GM12878 (cell line): Measurements from ENCODE around the gene AURKAIP1. TPM values are rescaled to one million over a fixed set of nuclear protein-coding genes. Genes with fewer than 3 reads are reported as not detected.

Experiments used
- ATAC-seq: fragments of 200-7000 bp; cut with Tn5 transposase; 3 replicates; pipeline ENCODE4 v1.9.1; 2020; ENCODE audit warnings: mild to moderate bottlenecking, moderate library complexity
- BruUV-seq: library from RNA; stranded (reverse); fragments of 400-500 nt; replicated peaks from 2 replicates; lab custom pipeline; 2021; lab: Mats Ljungman, UMichigan
- CTCF ChIA-PET: fragments of 300-600 bp; sonication (Branson Sonifier 250); formaldehyde crosslinking; extraction: SDS; loops from one replicate; lab custom pipeline; 2021; ENCODE audit warnings: inconsistent platforms; lab: Yijun Ruan, JAX
- POLR2A ChIA-PET: fragments of 350-600 bp; formaldehyde crosslinking; extraction: SDS; loops from one replicate; lab custom pipeline; 2021; ENCODE audit warnings: inconsistent platforms; lab: Charles Lee
- RAD21 ChIA-PET: fragments of 300-600 bp; sonication (Branson Sonifier 250); formaldehyde crosslinking; loops from one replicate; lab custom pipeline; 2023; ENCODE audit warnings: antibody characterized with exemption; ENCODE audit not compliant: unreplicated experiment; lab: Charles Lee
- SMC1A ChIA-PET: fragments of 300-600 bp; sonication (Branson Sonifier 250); formaldehyde crosslinking; loops from one replicate; lab custom pipeline; 2023; ENCODE audit not compliant: unreplicated experiment, uncharacterized antibody; lab: Charles Lee
- DNase-seq: peaks from one replicate; pipeline ENCODE4 v3.0.0-alpha.2; 2011; ENCODE audit warnings: low read depth, low spot score
- FAIRE-seq: peaks from 3 replicates; lab custom pipeline; 2011; peaks lifted over from hg19 to GRCh38; lab: Jason Lieb, UNC
- H2AFZ ChIP-seq: 2 replicates; pipeline ENCODE4 v1.6.0; 2011; ENCODE audit warnings: low read depth, low read length, control low read depth; ENCODE audit not compliant: control insufficient read depth
- H3K27ac ChIP-seq: 2 replicates; pipeline ENCODE4 v1.5.1; 2011; ENCODE audit warnings: control low read depth; ENCODE audit not compliant: control insufficient read depth, insufficient read depth
- H3K27me3 ChIP-seq, 2 experiments: replicated peaks in 1 of 2; 2 replicates each; pipeline versions ENCODE4 v1.6.0 to v1.6.1; 2011; ENCODE audit warnings: low read length in 1 of 2; ENCODE audit not compliant: control insufficient read depth in 2 of 2, insufficient read depth in 2 of 2
- H3K36me3 ChIP-seq, 2 experiments: 2 replicates each; pipeline ENCODE4 v1.5.1; 2011; ENCODE audit warnings: low read length in 1 of 2; ENCODE audit not compliant: control insufficient read depth in 2 of 2, insufficient read depth in 2 of 2
- H3K4me1 ChIP-seq: 2 replicates; pipeline ENCODE4 v1.6.1; 2011; ENCODE audit warnings: mild to moderate bottlenecking, low read length, moderate library complexity, mixed read lengths; ENCODE audit not compliant: control insufficient read depth, insufficient read depth
- H3K4me2 ChIP-seq: 2 replicates; pipeline ENCODE4 v1.6.0; 2011; ENCODE audit warnings: control low read depth; ENCODE audit not compliant: control insufficient read depth, insufficient read depth
- H3K4me3 ChIP-seq: fragments of 200-600 bp; sonication (generic); 2 replicates; pipeline ENCODE4 v1.5.1; 2016
- H3K79me2 ChIP-seq: 2 replicates; pipeline ENCODE4 v1.6.0; 2011; ENCODE audit warnings: low read length; ENCODE audit not compliant: control insufficient read depth, insufficient read depth
- H3K9ac ChIP-seq: 2 replicates; pipeline ENCODE4 v1.8.0; 2011; ENCODE audit warnings: low read length, control low read depth, mixed read lengths; ENCODE audit not compliant: control insufficient read depth, insufficient read depth
- H3K9me3 ChIP-seq: replicated peaks from 3 replicates; pipeline ENCODE4 v1.5.1; 2011; ENCODE audit warnings: mild to moderate bottlenecking, low read length; ENCODE audit not compliant: control insufficient read depth, insufficient read depth
- H4K20me1 ChIP-seq: 2 replicates; pipeline ENCODE4 v1.6.0; 2011; ENCODE audit not compliant: control insufficient read depth, insufficient read depth
- BACH1 ChIP-seq: fragments of 450-650 bp; IDR thresholded peaks from 2 replicates; pipeline ENCODE4 v1.6.1; 2017; ENCODE audit warnings: mild to moderate bottlenecking, borderline replicate concordance
- CREB1 ChIP-seq: IDR thresholded peaks from 2 replicates; pipeline ENCODE4 v1.6.1; 2012; ENCODE audit warnings: low read depth, mild to moderate bottlenecking, inconsistent platforms
- CREM ChIP-seq: IDR thresholded peaks from 2 replicates; pipeline ENCODE4 v1.6.1; 2014; ENCODE audit warnings: antibody characterized with exemption, low read depth
- GABPA ChIP-seq: IDR thresholded peaks from 2 replicates; pipeline ENCODE4 v1.6.1; 2014; ENCODE audit warnings: antibody characterized with exemption, low read depth, mild to moderate bottlenecking, inconsistent platforms
- HDGF ChIP-seq: fragments of 450-650 bp; IDR thresholded peaks from 2 replicates; pipeline ENCODE4 v1.6.1; 2016; ENCODE audit warnings: antibody characterized with exemption
- NFYB ChIP-seq: IDR thresholded peaks from 2 replicates; pipeline ENCODE4 v1.6.1; 2011; ENCODE audit warnings: low read depth, mild to moderate bottlenecking, low read length, improper control_type of control experiment, moderate library complexity; ENCODE audit not compliant: insufficient read depth
- NR2F1 ChIP-seq: fragments of 450-650 bp; conservative IDR thresholded peaks from 2 replicates; pipeline ENCODE4 v1.6.1; 2017; ENCODE audit warnings: mild to moderate bottlenecking
- POLR2AphosphoS2 ChIP-seq: IDR thresholded peaks from 2 replicates; pipeline ENCODE4 v1.6.1; 2011; ENCODE audit warnings: low read depth, mild to moderate bottlenecking, low read length, improper control_type of control experiment, moderate library complexity
- RB1 ChIP-seq: fragments of 450-650 bp; formaldehyde crosslinking; IDR thresholded peaks from 2 replicates; pipeline ENCODE4 v1.6.1; 2017; ENCODE audit warnings: mild to moderate bottlenecking, borderline replicate concordance
- SREBF2 ChIP-seq: IDR thresholded peaks from 2 replicates; pipeline ENCODE4 v1.6.1; 2012; ENCODE audit warnings: mild to moderate bottlenecking, low read length
- TCF12 ChIP-seq: IDR thresholded peaks from 2 replicates; pipeline ENCODE4 v1.6.1; 2011; ENCODE audit warnings: low read depth, mild to moderate bottlenecking, low read length
- TCF7 ChIP-seq: IDR thresholded peaks from 2 replicates; pipeline ENCODE4 v1.6.1; 2014; ENCODE audit warnings: antibody characterized with exemption, borderline replicate concordance
- WGBS: methylation state at CpG from one replicate; pipeline ENCODE4 v1.1.6; 2016; ENCODE audit warnings: low lambda C conversion rate; ENCODE audit not compliant: insufficient replicate concordance, insufficient coverage; ENCODE audit errors: missing lambda C conversion rate; 5-methylcytosine and 5-hydroxymethylcytosine counted together
- in situ Hi-C: fragments of 300-500 bp; cut with MboI; formaldehyde crosslinking; loops from 9 replicates; pipeline ENCODE4 v1.14.3; 2018; ENCODE audit warnings: mixed read lengths
- intact Hi-C: fragments of 100-400 bp; cut with micrococcal nuclease; formaldehyde crosslinking; loops from one replicate; pipeline ENCODE4 v1.14.2; 2022; ENCODE audit not compliant: unreplicated experiment
- polyA plus RNA-seq, 11 experiments: library from polyadenylated mRNA; depleted of rRNA in 4 of 11; unstranded in 6 of 11; stranded (reverse) in 5 of 11; fragments of >200 nt; fragmentation: Nextera tagmentation in 4 of 11; fragmentation: Illumina TruSeq in 1 of 11; extraction: Ambion mirVana in 4 of 11; extraction: Trizol in 1 of 11; gene quantifications; 1 replicate in 1 of 11; 2 replicates in 10 of 11; pipeline versions ENCODE4 v1.2.1 to v1.2.3, GENCODE V29; 2011 to 2016; ENCODE audit warnings: inconsistent platforms in 2 of 11, missing spikeins in 2 of 11, low read depth in 1 of 11
- total RNA-seq, 4 experiments: library from RNA; depleted of rRNA in 3 of 4; stranded (reverse); fragments of >200 nt in 3 of 4; fragmentation: Illumina TruSeq in 1 of 4; extraction: Trizol in 1 of 4; gene quantifications; 2 replicates each; pipeline versions ENCODE4 v1.2.1 to v1.2.3, GENCODE V29; 2013 to 2021
- TF ChIP-seq, protein P1 (sequence below): fragments of 450-650 bp; IDR thresholded peaks from 2 replicates; pipeline ENCODE4 v1.6.1; 2014; ENCODE audit warnings: mild to moderate bottlenecking
- TF ChIP-seq, protein P2 (sequence below): fragments of 450-650 bp; formaldehyde crosslinking; IDR thresholded peaks from 2 replicates; pipeline ENCODE4 v1.5.0; 2022; ENCODE audit warnings: mild to moderate bottlenecking, missing genetic modification characterization
- TF ChIP-seq, protein P3 (sequence below): fragments of 450-650 bp; IDR thresholded peaks from 2 replicates; pipeline ENCODE4 v1.6.1; 2017; ENCODE audit warnings: low read depth, mild to moderate bottlenecking, moderate library complexity

The AURKAIP1 gene
- total and polyA plus RNA-seq, 10 of the 15 experiments (the other 5 are each of a cell fraction or from before 2014, with no cell fraction given) = 6.5 to 366 (median 120) TPM

DNA sequence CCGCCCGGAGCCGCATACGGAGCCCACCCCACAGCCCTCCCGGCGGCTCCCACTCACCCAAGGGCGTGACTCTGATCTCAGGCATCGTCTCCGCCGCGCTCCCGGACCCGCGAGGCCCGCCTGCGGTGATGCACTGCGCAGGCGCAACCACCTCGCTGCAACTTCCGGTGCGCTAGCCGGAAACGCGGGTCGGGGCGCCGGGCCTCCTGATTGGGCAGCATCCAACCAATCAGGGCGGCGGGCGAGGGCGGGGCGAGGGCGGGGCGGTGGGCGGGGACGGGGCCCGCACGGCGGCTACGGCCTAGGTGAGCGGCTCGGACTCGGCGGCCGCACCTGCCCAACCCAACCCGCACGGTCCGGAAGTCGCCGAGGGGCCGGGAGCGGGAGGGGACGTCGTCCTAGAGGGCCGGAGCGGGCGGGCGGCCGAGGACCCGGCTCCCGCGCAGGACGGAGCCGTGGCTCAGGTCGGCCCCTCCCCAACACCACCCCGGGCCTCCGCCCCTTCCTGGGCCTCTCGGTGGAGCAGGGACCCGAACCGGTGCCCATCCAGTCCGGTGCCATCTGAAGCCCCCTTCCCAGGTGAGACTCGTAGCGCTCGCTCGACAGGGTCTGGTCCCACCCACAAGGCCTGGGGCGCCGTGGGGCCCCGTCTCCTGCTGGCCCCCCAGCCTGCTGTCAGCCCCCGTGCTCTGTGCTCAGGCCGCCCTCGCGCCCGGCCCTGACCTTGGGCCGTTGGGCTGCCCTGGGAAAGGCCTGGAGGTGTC is 50.3 kb downstream of the AURKAIP1 start, which contains the start of the genes CPTP and INTS11:
CPTP (plus strand) TSS at position 279 of the 764 bp plus-strand sequence. CDS start 2,109 bp downstream, outside the sequence.
INTS11 (minus strand) TSS at position 137 of the 764 bp plus-strand sequence; CDS start at position 85, 52 bp downstream.
- Histone ChIP-seq H3K9me3 (no peaks in the 10 kb centered on the region), H3K4me1 (peaks cover 10% of the 10 kb centered on the region), H3K9ac (peak within 1 kb of the TSS; percentile 90), H3K27ac (peak within 1 kb of the TSS; percentile 82), H4K20me1 (no peaks in the 10 kb centered on the region), H3K79me2 (peaks cover 43% of the 10 kb centered on the region), H3K4me3 (peak within 1 kb of the TSS; percentile 88), H3K36me3 (peaks cover 0 to 2% of the 10 kb centered on the region in 2 experiments; a peak in 2 of 4 replicates), H3K27me3 (no peaks in the 10 kb centered on the region), H3K4me2 (peak within 1 kb of the TSS; percentile 99), H2AFZ (peak within 1 kb of the TSS; percentile 85)
- DNase-seq = peak; percentile 61
- BruUV-seq = no TSS peak
- ChIA-PET CTCF (interaction anchor here (1.0 kb wide), 1 partner anchor 19 kb away, joined by 3 read pairs; no protein-coding TSS in a partner anchor), SMC1A (no interaction called here), POLR2A (no interaction called here), RAD21 (no interaction called here)
- 1% methylated on average over 51 of the region's 84 CpGs for WGBS
- ATAC-seq = peak; percentile 92
- FAIRE-seq = peak; percentile 54
- in situ Hi-C loops (no loop called here), intact Hi-C loops (no loop called here)
- TF ChIP-seq, protein P1, sequence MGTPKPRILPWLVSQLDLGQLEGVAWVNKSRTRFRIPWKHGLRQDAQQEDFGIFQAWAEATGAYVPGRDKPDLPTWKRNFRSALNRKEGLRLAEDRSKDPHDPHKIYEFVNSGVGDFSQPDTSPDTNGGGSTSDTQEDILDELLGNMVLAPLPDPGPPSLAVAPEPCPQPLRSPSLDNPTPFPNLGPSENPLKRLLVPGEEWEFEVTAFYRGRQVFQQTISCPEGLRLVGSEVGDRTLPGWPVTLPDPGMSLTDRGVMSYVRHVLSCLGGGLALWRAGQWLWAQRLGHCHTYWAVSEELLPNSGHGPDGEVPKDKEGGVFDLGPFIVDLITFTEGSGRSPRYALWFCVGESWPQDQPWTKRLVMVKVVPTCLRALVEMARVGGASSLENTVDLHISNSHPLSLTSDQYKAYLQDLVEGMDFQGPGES = no peak
- TF ChIP-seq TCF12 = 0 out of 2 replicates have a peak, but pooled peaks have one; percentile 5
- no peak for TF ChIP-seq TCF7
- 0 out of 2 replicates have a peak, but pooled peaks have one; percentile 10 for TF ChIP-seq NR2F1
- TF ChIP-seq SREBF2 = 0 out of 2 replicates have a peak, but pooled peaks have one; percentile 18
- TF ChIP-seq CREB1 = 0 out of 2 replicates have a peak, but pooled peaks have one; percentile 27
- TF ChIP-seq RB1 = peak; percentile 13; the same call in 1 of the 2 replicates
- TF ChIP-seq, protein P2, sequence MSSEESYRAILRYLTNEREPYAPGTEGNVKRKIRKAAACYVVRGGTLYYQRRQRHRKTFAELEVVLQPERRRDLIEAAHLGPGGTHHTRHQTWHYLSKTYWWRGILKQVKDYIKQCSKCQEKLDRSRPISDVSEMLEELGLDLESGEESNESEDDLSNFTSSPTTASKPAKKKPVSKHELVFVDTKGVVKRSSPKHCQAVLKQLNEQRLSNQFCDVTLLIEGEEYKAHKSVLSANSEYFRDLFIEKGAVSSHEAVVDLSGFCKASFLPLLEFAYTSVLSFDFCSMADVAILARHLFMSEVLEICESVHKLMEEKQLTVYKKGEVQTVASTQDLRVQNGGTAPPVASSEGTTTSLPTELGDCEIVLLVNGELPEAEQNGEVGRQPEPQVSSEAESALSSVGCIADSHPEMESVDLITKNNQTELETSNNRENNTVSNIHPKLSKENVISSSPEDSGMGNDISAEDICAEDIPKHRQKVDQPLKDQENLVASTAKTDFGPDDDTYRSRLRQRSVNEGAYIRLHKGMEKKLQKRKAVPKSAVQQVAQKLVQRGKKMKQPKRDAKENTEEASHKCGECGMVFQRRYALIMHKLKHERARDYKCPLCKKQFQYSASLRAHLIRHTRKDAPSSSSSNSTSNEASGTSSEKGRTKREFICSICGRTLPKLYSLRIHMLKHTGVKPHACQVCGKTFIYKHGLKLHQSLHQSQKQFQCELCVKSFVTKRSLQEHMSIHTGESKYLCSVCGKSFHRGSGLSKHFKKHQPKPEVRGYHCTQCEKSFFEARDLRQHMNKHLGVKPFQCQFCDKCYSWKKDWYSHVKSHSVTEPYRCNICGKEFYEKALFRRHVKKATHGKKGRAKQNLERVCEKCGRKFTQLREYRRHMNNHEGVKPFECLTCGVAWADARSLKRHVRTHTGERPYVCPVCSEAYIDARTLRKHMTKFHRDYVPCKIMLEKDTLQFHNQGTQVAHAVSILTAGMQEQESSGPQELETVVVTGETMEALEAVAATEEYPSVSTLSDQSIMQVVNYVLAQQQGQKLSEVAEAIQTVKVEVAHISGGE (CRISPR knock-in tag) = no peak
- TF ChIP-seq POLR2AphosphoS2 = peak; percentile 81
- peak; percentile 84 for TF ChIP-seq GABPA
- TF ChIP-seq, protein P3, sequence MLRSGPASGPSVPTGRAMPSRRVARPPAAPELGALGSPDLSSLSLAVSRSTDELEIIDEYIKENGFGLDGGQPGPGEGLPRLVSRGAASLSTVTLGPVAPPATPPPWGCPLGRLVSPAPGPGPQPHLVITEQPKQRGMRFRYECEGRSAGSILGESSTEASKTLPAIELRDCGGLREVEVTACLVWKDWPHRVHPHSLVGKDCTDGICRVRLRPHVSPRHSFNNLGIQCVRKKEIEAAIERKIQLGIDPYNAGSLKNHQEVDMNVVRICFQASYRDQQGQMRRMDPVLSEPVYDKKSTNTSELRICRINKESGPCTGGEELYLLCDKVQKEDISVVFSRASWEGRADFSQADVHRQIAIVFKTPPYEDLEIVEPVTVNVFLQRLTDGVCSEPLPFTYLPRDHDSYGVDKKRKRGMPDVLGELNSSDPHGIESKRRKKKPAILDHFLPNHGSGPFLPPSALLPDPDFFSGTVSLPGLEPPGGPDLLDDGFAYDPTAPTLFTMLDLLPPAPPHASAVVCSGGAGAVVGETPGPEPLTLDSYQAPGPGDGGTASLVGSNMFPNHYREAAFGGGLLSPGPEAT = no peak
- peak; percentile 24; the same call in 1 of the 2 replicates for TF ChIP-seq CREM
- TF ChIP-seq NFYB = peak; percentile 83
- TF ChIP-seq BACH1 = 0 out of 2 replicates have a peak, but pooled peaks have one; percentile 6
- no peak for TF ChIP-seq HDGF
